K562 (cell line): ENCODE data around the gene CRNN. TPM values are rescaled to one million over a fixed set of nuclear protein-coding genes. Genes with fewer than 3 reads are reported as not detected.

Source experiments
- ATAC-seq: fragments of 200-7000 bp; cut with Tn5 transposase; 3 replicates; pipeline ENCODE4 v1.9.1; 2020; ENCODE audit warnings: moderate library complexity
- BruUV-seq: library from RNA; stranded (reverse); fragments of 400-500 nt; replicated peaks from 2 replicates; lab custom pipeline; 2021; lab: Mats Ljungman, UMichigan
- CTCF ChIA-PET: fragments of 300-600 bp; formaldehyde crosslinking; extraction: SDS; loops from one replicate; lab custom pipeline; 2021; ENCODE audit warnings: low intra/inter-chr PET ratio; lab: Yijun Ruan, JAX
- POLR2A ChIA-PET: fragments of 300-600, 350-650 bp; sonication (Branson Sonifier 250); formaldehyde crosslinking; extraction: SDS; loops from one replicate; lab custom pipeline; 2021; ENCODE audit warnings: antibody characterized with exemption, inconsistent platforms; lab: Yijun Ruan, JAX
- DNase-seq, 4 experiments: peaks; one replicate each; pipeline versions ENCODE4 v3.0.0 to v3.0.0-alpha.2; 2011 to 2018; ENCODE audit warnings: low spot score in 3 of 4, mixed read lengths in 3 of 4; ENCODE audit errors: extremely low read depth in 1 of 4
- FAIRE-seq: peaks from 2 replicates; lab custom pipeline; 2011; peaks lifted over from hg19 to GRCh38; lab: Jason Lieb, UNC
- H2AFZ ChIP-seq: 2 replicates; pipeline ENCODE4 v1.6.0; 2011; ENCODE audit warnings: low read depth, low read length, control low read depth, inconsistent platforms
- H3K27ac ChIP-seq: fragments of 200-600 bp; 3 replicates; pipeline ENCODE4 v1.8.0; 2011; ENCODE audit warnings: low read depth, mild to moderate bottlenecking, control low read depth, inconsistent platforms, low read length, moderate library complexity, mixed read lengths; ENCODE audit errors: extremely low read depth
- H3K27me3 ChIP-seq, 2 experiments: fragments of 300-600 bp in 1 of 2; 2 replicates in 1 of 2; 3 replicates in 1 of 2; pipeline versions ENCODE4 v1.6.0 to v1.8.0; 2011; ENCODE audit warnings: inconsistent platforms in 2 of 2, low read length in 2 of 2, mild to moderate bottlenecking in 1 of 2, mixed read lengths in 1 of 2, moderate library complexity in 1 of 2; ENCODE audit not compliant: control insufficient read depth in 2 of 2, insufficient read depth in 2 of 2
- H3K36me3 ChIP-seq: fragments of 300-600 bp; 3 replicates; pipeline ENCODE4 v1.8.0; 2011; ENCODE audit warnings: mild to moderate bottlenecking, low read length, inconsistent platforms; ENCODE audit not compliant: control insufficient read depth, insufficient read depth
- H3K4me1 ChIP-seq, 2 experiments: fragments of 200-600 bp in 1 of 2; replicated peaks in 1 of 2; 2 replicates in 1 of 2; 3 replicates in 1 of 2; pipeline versions ENCODE4 v1.5.1 to v1.8.0; 2011; ENCODE audit warnings: inconsistent platforms in 2 of 2, low read length in 2 of 2, mild to moderate bottlenecking in 1 of 2, mixed read lengths in 1 of 2, moderate library complexity in 1 of 2; ENCODE audit not compliant: control insufficient read depth in 2 of 2, insufficient read depth in 2 of 2
- H3K4me2 ChIP-seq: 2 replicates; pipeline ENCODE4 v1.6.1; 2011; ENCODE audit warnings: low read length, control low read depth, inconsistent platforms, mixed read lengths; ENCODE audit not compliant: insufficient read depth
- H3K4me3 ChIP-seq: fragments of 200-600 bp; sonication (generic), shearing (Covaris generic); 2 replicates; pipeline ENCODE4 v1.5.1; 2016; ENCODE audit warnings: control low read depth, inconsistent platforms
- H3K79me2 ChIP-seq: fragments of 200-600 bp; 3 replicates; pipeline ENCODE4 v1.8.0; 2011; ENCODE audit warnings: low read length, inconsistent platforms; ENCODE audit not compliant: control insufficient read depth, insufficient read depth
- H3K9ac ChIP-seq, 2 experiments: 2 replicates each; pipeline versions ENCODE4 v1.6.0 to v1.6.1; 2011; ENCODE audit warnings: low read depth in 2 of 2, low read length in 2 of 2, control low read depth in 1 of 2, inconsistent platforms in 1 of 2, mild to moderate bottlenecking in 1 of 2, mixed read lengths in 1 of 2; ENCODE audit not compliant: insufficient read depth in 1 of 2
- H3K9me1 ChIP-seq: one replicate; pipeline ENCODE4 v1.6.0; 2011; ENCODE audit warnings: inconsistent platforms, mild to moderate bottlenecking, low read length, moderate library complexity; ENCODE audit not compliant: control insufficient read depth, insufficient read depth
- H3K9me3 ChIP-seq: replicated peaks from 2 replicates; pipeline ENCODE4 v1.5.1; 2011; ENCODE audit warnings: low read depth, low read length, inconsistent platforms; ENCODE audit not compliant: control insufficient read depth, insufficient read depth
- H4K20me1 ChIP-seq: replicated peaks from 2 replicates; pipeline ENCODE4 v1.6.1; 2011; ENCODE audit warnings: low read length, inconsistent platforms, mixed read lengths; ENCODE audit not compliant: control insufficient read depth, insufficient read depth
- CHD4 ChIP-seq: fragments of 200-600 bp; sonication (generic); IDR thresholded peaks from 3 replicates; pipeline ENCODE4 v1.6.1; 2012; ENCODE audit warnings: low read depth, mild to moderate bottlenecking, mixed read lengths, low read length, inconsistent platforms; ENCODE audit not compliant: insufficient read depth, insufficient replicate concordance, poor library complexity, severe bottlenecking
- DMBX1 ChIP-seq: fragments of 250-450 bp; sonication (Bioruptor Pico); IDR thresholded peaks from 2 replicates; pipeline ENCODE4 v1.8.0; 2022; ENCODE audit warnings: inconsistent platforms, mild to moderate bottlenecking, moderate library complexity, borderline replicate concordance
- JUNB ChIP-seq: fragments of 450-650 bp; formaldehyde crosslinking; conservative IDR thresholded peaks from 2 replicates; pipeline ENCODE4 v1.4.0; 2020; ENCODE audit warnings: mild to moderate bottlenecking
- PRPF4 ChIP-seq: fragments of 200-400 bp; formaldehyde crosslinking; IDR thresholded peaks from one replicate; pipeline ENCODE4 v1.6.1; 2017; ENCODE audit warnings: low read length, low read depth, mild to moderate bottlenecking; ENCODE audit not compliant: insufficient read depth, poor library complexity, severe bottlenecking
- SPI1 ChIP-seq: IDR thresholded peaks from 2 replicates; pipeline ENCODE4 v1.6.1; 2011; ENCODE audit warnings: low read depth, low read length, control low read depth, borderline replicate concordance
- ZNF57 ChIP-seq: fragments of 450-650 bp; formaldehyde crosslinking; IDR thresholded peaks from 2 replicates; pipeline ENCODE4 v1.4.0; 2020; ENCODE audit warnings: mild to moderate bottlenecking, moderate library complexity
- ZNF592 ChIP-seq: fragments of 450-650 bp; IDR thresholded peaks from 2 replicates; pipeline ENCODE4 v1.6.1; 2017; ENCODE audit warnings: antibody characterized with exemption, mild to moderate bottlenecking
- WGBS: fragments of 100-300 bp; shearing (Covaris generic); methylation state at CpG from one replicate; pipeline ENCODE4 v1.1.6; 2016; ENCODE audit warnings: low coverage, mixed read lengths; ENCODE audit not compliant: insufficient coverage; ENCODE audit errors: missing lambda C conversion rate; 5-methylcytosine and 5-hydroxymethylcytosine counted together
- in situ Hi-C: fragments of 300-500 bp; cut with MboI; formaldehyde crosslinking; loops from 4 replicates; pipeline ENCODE4 v1.15.0; 2018; ENCODE audit warnings: inconsistent platforms, mixed read lengths
- intact Hi-C: fragments of 100-400 bp; cut with micrococcal nuclease; formaldehyde crosslinking; loops from 2 replicates; pipeline ENCODE4 v1.14.2; 2022
- polyA plus RNA-seq, 8 experiments: library from polyadenylated mRNA; depleted of rRNA in 4 of 8; stranded (reverse) in 5 of 8; unstranded in 3 of 8; fragments of >200 nt; fragmentation: Nextera tagmentation in 2 of 8; fragmentation: Illumina TruSeq in 1 of 8; extraction: Ambion mirVana in 2 of 8; extraction: Trizol in 1 of 8; gene quantifications; 2 replicates each; pipeline versions ENCODE4 v1.2.1 to v1.2.3, GENCODE V29; 2011 to 2014; ENCODE audit warnings: inconsistent platforms in 1 of 8, missing spikeins in 1 of 8
- total RNA-seq, 7 experiments: library from RNA; depleted of rRNA in 6 of 7; stranded (reverse); fragments of >200 nt in 6 of 7; fragmentation: Illumina TruSeq in 2 of 7; extraction: Trizol in 2 of 7; gene quantifications; 2 replicates each; pipeline versions ENCODE4 v1.2.1 to v1.2.3, GENCODE V29; 2011 to 2021; ENCODE audit warnings: low replicate concordance in 1 of 7

The CRNN gene
- total and polyA plus RNA-seq, 9 of the 15 experiments (the other 6 are each of a cell fraction or from before 2014, with no cell fraction given) = not detected

GRCh38 chr1:152457561-152457960, 43.5 kb upstream of the CRNN start:
- POLR2A ChIA-PET = interaction anchor here (0.6 kb wide), 1 partner anchor 1392 kb away, joined by 3 read pairs; no protein-coding TSS in a partner anchor

More at GRCh38 chr1:152457561-152457960, 43.5 kb upstream of the CRNN start:
- CTCF ChIA-PET = interaction anchor here (0.6 to 1.7 kb wide), 5 partner anchors 58 to 405 kb away, joined by 3 to 17 read pairs (median 3); no protein-coding TSS in a partner anchor
- H3K4me3 ChIP-seq = no peak overlapping the region
- no peaks in the 10 kb centered on the region for H3K9me1 ChIP-seq
- no peak for DNase-seq
- no peaks in the 10 kb centered on the region for H4K20me1 ChIP-seq
- in situ Hi-C loops (no loop called here), intact Hi-C loops (loop anchor here (5.0 kb wide), 1 partner anchor 110 kb away; no protein-coding TSS in a partner anchor)
- no peak overlapping the region for H3K9ac ChIP-seq
- no peaks in the 10 kb centered on the region for H3K79me2 ChIP-seq
- H3K27ac ChIP-seq = no peak overlapping the region
- H2AFZ ChIP-seq = no peak overlapping the region
- H3K27me3 ChIP-seq = no peaks in the 10 kb centered on the region
- FAIRE-seq = no peak
- ATAC-seq = no peak
- H3K4me1 ChIP-seq = peaks cover 0 to 5% of the 10 kb centered on the region in 2 experiments; a peak in 1 of 5 replicates
- no peak overlapping the region for H3K4me2 ChIP-seq
- 0% methylated on average over 2 of the region's 2 CpGs for WGBS
- no peaks in the 10 kb centered on the region for H3K9me3 ChIP-seq
- BruUV-seq = no TSS peak
- H3K36me3 ChIP-seq = no peaks in the 10 kb centered on the region
- no peak for TF ChIP-seq JUNB (CRISPR knock-in tag)
- no peak for TF ChIP-seq ZNF592
- TF ChIP-seq SPI1 = no peak
- TF ChIP-seq CHD4 = no peak
- TF ChIP-seq PRPF4 = no peak
- no peak for TF ChIP-seq ZNF57
- no peak for TF ChIP-seq DMBX1
- TF ChIP-seq, all 486 proteins: peak for 0
